Calu3 (cell line): Measurements from ENCODE around the gene TCIRG1. TPM values are rescaled to one million over a fixed set of nuclear protein-coding genes. Genes with fewer than 3 reads are reported as not detected.
A peak's percentile ranks its signal among the peaks of the same experiment; 100 is the strongest.

Experiments
- BruUV-seq: library from RNA; stranded (reverse); fragments of 400-500 nt; replicated peaks from 2 replicates; lab custom pipeline; 2021; lab: Mats Ljungman, UMichigan
- CTCF ChIA-PET: fragments of 300-600 bp; sonication (Branson Sonifier 250); formaldehyde crosslinking; loops from one replicate; lab custom pipeline; 2022; ENCODE audit warnings: antibody characterized with exemption; lab: Charles Lee
- DNase-seq: peaks from one replicate; pipeline ENCODE4 v3.0.0; 2022
- H3K27ac Mint-ChIP-seq: one replicate; pipeline ENCODE4 v1.8.0; 2022; ENCODE audit warnings: mixed read lengths; ENCODE audit not compliant: unreplicated experiment
- H3K27me3 Mint-ChIP-seq: one replicate; pipeline ENCODE4 v1.8.0; 2022; ENCODE audit warnings: mixed read lengths; ENCODE audit not compliant: unreplicated experiment
- H3K36me3 Mint-ChIP-seq: one replicate; pipeline ENCODE4 v1.8.0; 2022; ENCODE audit warnings: mild to moderate bottlenecking, moderate library complexity, mixed read lengths; ENCODE audit not compliant: insufficient read depth, unreplicated experiment
- H3K4me1 Mint-ChIP-seq: one replicate; pipeline ENCODE4 v1.8.0; 2022; ENCODE audit warnings: mild to moderate bottlenecking, low read depth, mixed read lengths; ENCODE audit not compliant: unreplicated experiment
- H3K4me3 Mint-ChIP-seq: one replicate; pipeline ENCODE4 v1.8.0; 2022; ENCODE audit warnings: mild to moderate bottlenecking, low read depth, moderate library complexity, mixed read lengths; ENCODE audit not compliant: unreplicated experiment
- H3K9me3 Mint-ChIP-seq: one replicate; pipeline ENCODE4 v1.8.0; 2022; ENCODE audit warnings: low read depth, mixed read lengths; ENCODE audit not compliant: unreplicated experiment
- intact Hi-C: fragments of 100-400 bp; cut with micrococcal nuclease; formaldehyde crosslinking; loops from one replicate; pipeline ENCODE4 v1.10.0; 2022; ENCODE audit not compliant: unreplicated experiment
- total RNA-seq: library from RNA; stranded (reverse); gene quantifications from 2 replicates; pipeline ENCODE4 v1.2.3, GENCODE V29; 2022
- TF ChIP-seq, protein P1 (sequence below): fragments of 200-600 bp; IDR thresholded peaks from one replicate; pipeline ENCODE4 v1.8.0; 2022; ENCODE audit warnings: antibody characterized with exemption; ENCODE audit not compliant: unreplicated experiment

The TCIRG1 gene
- total RNA-seq, 1 experiment from 2014 or later, result 49.7 TPM

DNA sequence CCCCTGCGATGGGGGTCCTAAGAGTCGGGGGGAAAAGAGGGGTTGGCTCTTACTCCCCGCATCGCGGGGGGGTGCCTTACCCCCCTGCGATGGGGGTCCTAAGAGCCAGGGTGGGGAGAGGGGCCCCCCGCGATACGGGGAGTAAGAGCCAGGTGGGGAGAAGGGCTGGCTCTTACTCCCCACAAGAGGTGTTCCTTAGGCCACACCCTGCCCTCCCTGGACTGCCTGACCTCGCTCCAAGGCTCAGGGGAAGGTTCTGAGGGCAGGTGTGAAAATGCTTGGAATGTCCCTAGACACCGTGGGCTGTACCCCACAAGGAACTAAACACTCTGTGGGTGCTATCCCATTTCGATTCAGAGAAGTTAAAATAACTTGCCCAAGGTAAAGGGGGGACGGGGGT, 42.8 kb upstream of the TCIRG1 start:
- peaks cover 10% of the 10 kb centered on the region for H3K4me1 Mint-ChIP-seq
- H3K9me3 Mint-ChIP-seq, result peaks cover 3% of the 10 kb centered on the region
- no peak for DNase-seq
- intact Hi-C loops, result no loop called here
- BruUV-seq, result no TSS peak
- peaks cover 22% of the 10 kb centered on the region for H3K36me3 Mint-ChIP-seq
- TF ChIP-seq, protein P1, sequence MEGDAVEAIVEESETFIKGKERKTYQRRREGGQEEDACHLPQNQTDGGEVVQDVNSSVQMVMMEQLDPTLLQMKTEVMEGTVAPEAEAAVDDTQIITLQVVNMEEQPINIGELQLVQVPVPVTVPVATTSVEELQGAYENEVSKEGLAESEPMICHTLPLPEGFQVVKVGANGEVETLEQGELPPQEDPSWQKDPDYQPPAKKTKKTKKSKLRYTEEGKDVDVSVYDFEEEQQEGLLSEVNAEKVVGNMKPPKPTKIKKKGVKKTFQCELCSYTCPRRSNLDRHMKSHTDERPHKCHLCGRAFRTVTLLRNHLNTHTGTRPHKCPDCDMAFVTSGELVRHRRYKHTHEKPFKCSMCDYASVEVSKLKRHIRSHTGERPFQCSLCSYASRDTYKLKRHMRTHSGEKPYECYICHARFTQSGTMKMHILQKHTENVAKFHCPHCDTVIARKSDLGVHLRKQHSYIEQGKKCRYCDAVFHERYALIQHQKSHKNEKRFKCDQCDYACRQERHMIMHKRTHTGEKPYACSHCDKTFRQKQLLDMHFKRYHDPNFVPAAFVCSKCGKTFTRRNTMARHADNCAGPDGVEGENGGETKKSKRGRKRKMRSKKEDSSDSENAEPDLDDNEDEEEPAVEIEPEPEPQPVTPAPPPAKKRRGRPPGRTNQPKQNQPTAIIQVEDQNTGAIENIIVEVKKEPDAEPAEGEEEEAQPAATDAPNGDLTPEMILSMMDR, result no peak
- H3K27ac Mint-ChIP-seq, result no peak overlapping the region
- H3K4me3 Mint-ChIP-seq, result no peak overlapping the region
- no peaks in the 10 kb centered on the region for H3K27me3 Mint-ChIP-seq
- CTCF ChIA-PET, result interaction anchor here (0.6 kb wide), 1 partner anchor 35 kb away, joined by 4 read pairs; no protein-coding TSS in a partner anchor

DNA sequence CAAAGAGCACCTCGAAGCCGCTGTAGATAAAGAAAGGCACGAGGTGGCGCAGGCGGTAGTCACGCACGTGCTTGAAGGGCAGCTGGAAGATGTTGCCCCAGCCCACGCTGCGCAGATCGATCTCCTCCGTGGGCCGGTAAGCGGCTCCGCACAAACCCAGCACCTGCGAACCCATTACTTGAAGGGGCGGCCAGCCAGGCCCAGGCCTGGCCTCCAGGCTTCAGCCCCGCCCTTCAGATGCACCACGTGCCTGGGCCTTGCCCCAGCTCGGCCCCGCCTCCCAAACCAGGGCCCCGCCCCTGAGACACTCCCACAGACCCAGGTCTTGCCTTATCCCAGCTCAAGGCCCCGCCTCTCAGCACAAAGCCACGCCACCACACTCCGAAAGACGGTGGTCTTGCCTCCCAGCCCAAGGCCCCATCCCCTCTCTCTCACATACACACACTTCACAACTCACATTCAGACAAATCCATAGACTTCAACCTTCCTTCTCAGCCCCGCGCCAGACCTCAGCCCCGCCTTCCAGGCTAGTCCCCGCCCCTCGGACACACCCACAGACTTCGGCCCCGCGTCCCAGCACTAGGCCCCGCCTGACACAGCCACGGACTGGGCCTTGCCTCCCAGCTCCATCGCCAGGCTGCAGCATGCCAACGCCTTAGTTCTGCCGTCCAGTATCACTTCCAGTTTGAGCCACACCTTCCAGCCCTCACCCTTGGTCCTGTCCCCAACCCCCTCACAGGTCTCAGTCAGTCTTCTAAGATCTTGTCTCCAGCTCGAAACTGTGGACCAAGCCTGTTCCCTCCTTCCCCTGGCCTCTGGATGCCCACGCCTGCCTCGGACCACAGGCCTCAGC, 42.0 kb upstream of the TCIRG1 start:
- no peak overlapping the region for H3K4me3 Mint-ChIP-seq
- intact Hi-C loops, result no loop called here
- CTCF ChIA-PET, result interaction anchor here (0.6 to 0.8 kb wide), 2 partner anchors 36 to 502 kb away, joined by 3 to 4 read pairs; no protein-coding TSS in a partner anchor
- peak; percentile 62 for DNase-seq
- TF ChIP-seq, protein P1, result no peak
- H3K36me3 Mint-ChIP-seq, result peaks cover 20% of the 10 kb centered on the region
- H3K27ac Mint-ChIP-seq, result peak overlapping the region; percentile 28
- peaks cover 3% of the 10 kb centered on the region for H3K9me3 Mint-ChIP-seq
- H3K4me1 Mint-ChIP-seq, result peaks cover 10% of the 10 kb centered on the region
- no TSS peak for BruUV-seq
- no peaks in the 10 kb centered on the region for H3K27me3 Mint-ChIP-seq

DNA sequence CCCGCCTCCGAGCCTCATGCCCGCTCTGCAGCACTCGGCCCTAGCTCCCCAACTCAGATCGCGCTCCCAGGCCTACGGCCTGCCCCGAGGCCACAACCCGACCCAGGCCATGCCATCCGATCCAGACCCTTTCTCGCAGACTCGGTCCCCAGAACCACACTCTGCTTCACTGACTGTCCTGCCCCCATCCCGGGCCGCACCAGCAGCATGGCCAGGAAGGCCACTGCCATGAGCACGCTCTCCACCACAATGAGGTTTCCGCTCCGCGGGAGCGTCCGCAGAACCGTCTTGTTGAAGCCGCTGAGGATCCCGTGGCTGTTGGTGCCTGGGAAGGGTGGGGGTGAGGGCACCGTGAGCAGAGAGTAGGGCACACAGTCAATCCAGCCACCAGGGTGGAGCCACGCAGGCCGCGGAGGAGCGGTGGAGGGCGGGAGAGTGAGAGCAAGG, 41.3 kb upstream of the TCIRG1 start:
- H3K27me3 Mint-ChIP-seq, result no peaks in the 10 kb centered on the region
- H3K4me1 Mint-ChIP-seq, result peaks cover 10% of the 10 kb centered on the region
- H3K36me3 Mint-ChIP-seq, result peaks cover 25% of the 10 kb centered on the region
- no peak overlapping the region for H3K4me3 Mint-ChIP-seq
- CTCF ChIA-PET, result interaction anchor here (0.8 kb wide), 1 partner anchor 502 kb away, joined by 3 read pairs; no protein-coding TSS in a partner anchor
- no peak for DNase-seq
- intact Hi-C loops, result no loop called here
- TF ChIP-seq, protein P1, result no peak
- H3K9me3 Mint-ChIP-seq, result peaks cover 3% of the 10 kb centered on the region
- H3K27ac Mint-ChIP-seq, result peak overlapping the region; percentile 28
- no TSS peak for BruUV-seq

DNA sequence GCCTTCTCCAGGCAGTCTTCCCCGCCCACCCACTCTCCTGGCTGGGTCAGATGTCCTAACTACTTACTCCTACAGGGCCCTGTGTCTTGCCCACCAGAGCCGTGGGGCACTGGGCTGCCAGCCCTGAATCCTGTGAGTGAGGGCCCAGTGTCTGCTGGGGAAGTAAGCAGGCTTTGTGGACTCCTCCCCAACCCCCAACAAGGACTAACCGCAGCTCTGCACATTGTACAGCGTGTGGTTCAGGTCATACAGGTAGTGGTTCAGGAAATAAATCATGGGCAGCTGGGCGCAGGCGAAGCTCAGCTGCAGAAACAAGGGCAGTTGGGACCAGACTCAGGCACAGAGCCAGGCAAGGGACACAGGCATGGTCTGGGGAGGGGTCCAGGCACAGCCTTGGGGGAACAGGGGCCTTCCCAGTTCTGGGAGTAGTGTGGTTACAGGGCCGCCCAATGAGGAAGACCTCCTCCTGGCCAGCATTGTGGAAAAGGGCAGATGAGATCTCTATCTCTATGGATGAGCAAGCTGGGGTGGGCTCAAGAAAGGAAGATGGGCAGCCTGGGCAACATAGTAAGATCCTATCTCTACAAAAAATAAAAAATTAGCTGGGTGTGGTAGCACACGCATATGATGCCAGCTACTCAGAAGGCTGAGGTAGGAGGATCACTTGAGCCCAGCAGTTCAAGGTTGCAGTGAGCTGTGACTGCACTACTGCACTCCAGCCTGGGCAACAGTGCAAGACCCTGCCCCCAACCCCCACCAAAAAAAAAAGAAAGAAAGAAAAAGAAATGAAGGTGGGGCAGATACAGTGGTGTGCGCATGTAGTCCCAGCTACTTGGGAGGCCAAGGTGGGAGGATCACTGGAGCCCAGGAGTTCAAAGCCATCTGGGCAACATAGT, 40.4 kb upstream of the TCIRG1 start:
- no peak for DNase-seq
- no peak overlapping the region for H3K4me3 Mint-ChIP-seq
- no peaks in the 10 kb centered on the region for H3K27me3 Mint-ChIP-seq
- peaks cover 16% of the 10 kb centered on the region for H3K4me1 Mint-ChIP-seq
- TF ChIP-seq, protein P1, result no peak
- H3K36me3 Mint-ChIP-seq, result peaks cover 33% of the 10 kb centered on the region
- BruUV-seq, result no TSS peak
- no peak overlapping the region for H3K27ac Mint-ChIP-seq
- peaks cover 3% of the 10 kb centered on the region for H3K9me3 Mint-ChIP-seq
- CTCF ChIA-PET, result no interaction called here
- intact Hi-C loops, result no loop called here
